Ammon's horn (tissue), 1 donor: ENCODE data around the gene SLC16A11.
"Not testable (repeated sequence)": the region's sequence is repeated elsewhere in the genome, so short reads cannot be mapped to it uniquely, and the experiment has no call there.

Experiments used
- DNase-seq: peaks from one replicate; pipeline ENCODE4 v3.0.0-alpha.2; 2016; ENCODE audit warnings: low spot score

The SLC16A11 gene

GRCh38 chr17:7005716-7006115 is 38.2 kb downstream of the SLC16A11 start:
- DNase-seq, result no peak

- DNase-seq, result peak; percentile 58
These were observed 39.3 kb downstream of the SLC16A11 start for GRCh38 chr17:7004398-7005253.

- DNase-seq, result no peak
These were observed 40.1 kb downstream of the SLC16A11 start for GRCh38 chr17:7003745-7004144.

GRCh38 chr17:7002288-7003047 is 41.4 kb downstream of the SLC16A11 start:
- no peak for DNase-seq

- no peak for DNase-seq
These were observed 42.5 kb downstream of the SLC16A11 start for GRCh38 chr17:7001318-7001961.

- no peak for DNase-seq
These were observed 44.9 kb downstream of the SLC16A11 start for GRCh38 chr17:6998855-6999508.

- DNase-seq, result no peak
These were observed 46.7 kb downstream of the SLC16A11 start for GRCh38 chr17:6997171-6997570.

- no peak for DNase-seq
These were observed 47.5 kb downstream of the SLC16A11 start for GRCh38 chr17:6996256-6997011.

GRCh38 chr17:6995500-6996255 is 48.2 kb downstream of the SLC16A11 start, which contains the start of gene ALOX12:
Gene ALOX12, plus strand, starts transcription at chr17:6996049. Its CDS starts 69 bp downstream, at chr17:6996118.
- no peak for DNase-seq

- DNase-seq, result no peak
These were observed 49.1 kb downstream of the SLC16A11 start for GRCh38 chr17:6994666-6995256.

- DNase-seq, result no peak
These were observed 49.7 kb downstream of the SLC16A11 start for GRCh38 chr17:6994118-6994598.

- not testable (repeated sequence) for DNase-seq
These were observed 50.3 kb downstream of the SLC16A11 start for GRCh38 chr17:6993613-6994056.
